Daoy (cell line): Measurements from ENCODE around the gene FLAD1. TPM values are rescaled to one million over a fixed set of nuclear protein-coding genes. Genes with fewer than 3 reads are reported as not detected.
A peak's percentile ranks its signal among the peaks of the same experiment; 100 is the strongest.

Experiments used
- DNase-seq: peaks from one replicate; pipeline ENCODE4 v3.0.0-alpha.2; 2015; ENCODE audit warnings: low read depth
- total RNA-seq: library from RNA; depleted of rRNA; stranded (reverse); fragments of >200 nt; shearing (Covaris generic); gene quantifications from 2 replicates; pipeline ENCODE4 v1.2.3, GENCODE V29; 2014

Gene FLAD1
- total RNA-seq, 1 experiment from 2014 or later = 48.1 TPM

DNA sequence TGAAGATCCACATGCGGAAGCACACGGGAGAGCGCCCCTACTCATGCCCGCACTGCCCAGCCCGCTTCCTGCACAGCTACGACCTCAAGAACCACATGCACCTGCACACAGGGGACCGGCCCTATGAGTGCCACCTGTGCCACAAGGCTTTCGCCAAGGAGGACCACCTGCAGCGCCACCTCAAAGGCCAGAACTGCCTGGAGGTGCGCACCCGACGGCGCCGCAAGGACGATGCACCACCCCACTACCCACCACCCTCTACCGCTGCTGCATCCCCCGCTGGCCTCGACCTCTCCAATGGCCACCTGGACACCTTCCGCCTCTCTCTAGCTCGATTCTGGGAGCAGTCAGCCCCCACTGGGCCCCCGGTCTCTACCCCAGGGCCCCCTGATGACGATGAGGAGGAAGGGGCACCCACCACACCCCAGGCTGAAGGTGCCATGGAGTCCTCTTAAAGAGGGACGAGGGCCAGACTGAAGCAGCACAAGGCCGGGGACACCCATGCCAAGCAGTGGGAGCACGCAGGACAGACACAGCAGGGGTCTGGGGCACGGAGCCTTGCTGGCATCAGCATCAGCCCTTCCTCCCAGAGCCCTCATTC, 33.2 kb downstream of the FLAD1 start:
- no peak for DNase-seq

DNA sequence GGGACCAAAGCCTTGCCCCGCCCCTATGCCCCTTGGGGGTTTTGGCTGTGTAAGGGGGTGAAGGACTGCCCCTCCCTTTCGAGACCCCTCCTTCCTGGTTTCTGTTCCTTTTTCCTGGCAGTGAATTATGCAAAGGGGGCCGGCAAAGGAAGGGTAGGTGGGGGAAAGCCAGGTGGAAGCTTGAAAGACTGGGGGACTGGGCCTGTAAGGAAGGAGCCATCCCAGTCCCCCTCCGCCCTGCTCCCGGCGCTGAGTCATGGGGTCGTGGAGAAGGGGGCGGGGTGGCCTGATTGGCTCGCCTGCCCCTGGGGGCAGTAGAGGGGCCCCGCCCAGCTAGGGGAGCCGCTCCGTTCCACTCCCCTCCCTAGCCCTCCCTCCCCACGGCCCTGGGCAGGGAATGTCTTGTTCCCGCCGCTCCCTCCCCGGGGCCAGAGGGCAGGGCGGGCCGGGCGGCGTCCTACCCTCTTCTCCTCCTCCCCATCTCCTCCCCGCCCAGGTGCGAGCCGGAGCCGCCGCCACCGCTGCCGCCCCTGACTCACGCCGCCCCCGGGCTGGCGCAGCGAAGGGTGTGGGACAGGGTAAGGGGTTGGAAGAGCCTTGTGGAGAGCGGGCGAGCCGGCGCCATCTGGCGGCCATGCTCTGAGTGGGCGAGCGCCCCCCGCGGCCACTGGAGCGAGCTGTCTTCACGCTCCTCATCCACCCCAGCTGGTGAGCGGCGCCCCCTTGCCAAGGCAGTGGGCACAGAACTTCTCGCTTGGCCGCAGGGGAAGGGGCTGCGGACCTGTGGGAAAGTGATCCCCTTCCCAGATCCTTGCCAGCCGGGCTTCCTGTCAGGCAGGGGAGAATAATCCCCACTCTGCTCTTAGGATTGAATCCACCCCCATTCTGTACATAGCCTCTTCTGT, 34.1 kb downstream of the FLAD1 start:
- peak; percentile 98 for DNase-seq

DNA sequence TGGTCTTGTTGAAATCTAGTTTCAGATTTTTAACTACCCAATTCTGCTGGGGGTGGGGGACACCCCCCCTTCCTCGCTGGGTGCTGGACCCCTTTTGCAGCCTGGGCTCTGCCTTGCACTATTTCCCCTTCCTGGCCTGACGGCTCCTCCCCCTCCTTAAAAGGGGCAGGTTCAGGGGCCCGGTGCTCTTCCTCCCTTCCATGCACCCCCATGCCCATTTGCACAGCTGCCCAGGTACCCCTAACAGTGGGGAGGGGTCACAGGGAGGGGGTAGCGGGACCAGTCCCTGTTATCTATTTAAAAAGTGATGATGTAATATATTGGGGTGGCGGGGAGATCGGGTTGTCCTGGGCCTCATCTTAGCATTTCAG, 34.8 kb downstream of the FLAD1 start:
- no peak for DNase-seq

DNA sequence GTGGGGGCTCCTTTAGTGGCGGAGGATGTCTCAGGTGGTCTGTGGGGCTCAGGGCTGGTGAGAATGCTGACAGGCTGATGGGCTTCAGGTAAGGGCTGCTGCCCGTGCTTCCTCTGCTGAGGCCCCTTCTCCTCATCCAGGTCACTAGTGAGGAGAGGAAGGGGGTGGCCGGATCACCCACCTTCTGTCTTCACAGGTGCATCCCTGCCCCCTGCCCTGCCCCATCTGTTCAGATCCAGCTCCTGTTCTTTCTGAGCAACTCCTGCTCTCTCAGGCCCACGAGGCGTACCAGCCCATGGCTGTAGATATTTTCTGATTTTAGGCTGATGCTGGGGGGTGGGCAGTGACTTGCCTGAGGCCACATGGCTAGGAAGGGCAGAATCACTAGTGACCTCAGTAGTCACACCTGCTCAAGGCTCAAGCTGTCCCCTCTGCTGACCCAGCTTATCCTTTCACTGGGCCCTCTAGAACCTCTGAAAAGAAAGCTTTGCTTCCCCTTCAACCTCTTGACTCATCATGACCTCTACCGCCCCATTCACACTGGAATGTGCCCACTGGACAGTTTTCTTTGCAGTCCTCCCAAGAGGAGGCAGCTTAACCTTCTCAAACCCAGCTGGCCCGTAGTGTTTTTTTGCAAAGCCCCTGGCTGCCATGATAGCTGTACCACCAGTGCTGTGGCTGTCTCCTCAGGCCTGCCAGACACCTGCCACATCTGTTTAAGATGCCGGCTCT, 35.6 kb downstream of the FLAD1 start:
- no peak for DNase-seq

DNA sequence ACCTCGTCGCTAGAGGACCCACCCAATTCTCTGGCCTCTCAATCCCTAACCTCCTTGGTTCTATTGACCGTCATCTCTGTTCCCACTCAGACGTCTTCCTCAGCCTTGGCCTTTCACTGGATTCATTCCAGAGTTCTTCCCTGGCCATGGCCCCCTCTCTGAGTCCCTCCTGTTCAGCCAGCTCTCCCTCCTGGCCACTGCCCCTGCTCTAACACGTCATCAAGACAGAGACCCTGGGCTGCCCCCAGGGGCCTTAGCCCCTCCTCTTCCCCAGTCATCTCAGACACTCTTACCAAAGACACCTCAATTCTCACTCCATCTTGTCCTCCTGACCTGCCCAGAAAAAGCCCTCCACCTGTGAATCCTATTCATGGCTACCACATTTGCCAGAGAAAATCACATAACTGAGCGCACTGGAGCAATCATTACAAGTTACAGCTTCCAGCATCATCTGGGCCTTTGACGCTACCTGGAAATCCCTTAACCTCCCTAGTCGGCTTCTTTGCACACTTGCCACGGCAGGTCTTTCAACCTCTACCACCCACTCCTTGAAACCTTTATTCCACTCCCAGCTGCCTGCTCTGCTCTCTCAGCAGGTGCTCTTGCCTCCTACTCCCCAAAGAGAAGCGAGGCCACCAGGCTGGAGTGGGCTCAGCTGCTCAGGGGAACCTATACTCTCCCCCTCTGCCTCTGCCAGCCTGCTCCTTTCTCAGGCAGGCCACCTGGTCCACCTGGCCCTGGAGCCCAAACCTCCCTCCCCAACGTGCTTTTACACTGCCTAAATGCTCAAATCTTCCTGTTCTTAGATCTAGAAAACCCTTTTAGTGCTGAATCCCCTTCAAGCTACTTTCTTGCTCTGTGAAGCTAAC, 36.5 kb downstream of the FLAD1 start:
- DNase-seq = no peak

GRCh38 chr1:155022136-155022926, 39.2 kb downstream of the FLAD1 start:
- no peak for DNase-seq

DNA sequence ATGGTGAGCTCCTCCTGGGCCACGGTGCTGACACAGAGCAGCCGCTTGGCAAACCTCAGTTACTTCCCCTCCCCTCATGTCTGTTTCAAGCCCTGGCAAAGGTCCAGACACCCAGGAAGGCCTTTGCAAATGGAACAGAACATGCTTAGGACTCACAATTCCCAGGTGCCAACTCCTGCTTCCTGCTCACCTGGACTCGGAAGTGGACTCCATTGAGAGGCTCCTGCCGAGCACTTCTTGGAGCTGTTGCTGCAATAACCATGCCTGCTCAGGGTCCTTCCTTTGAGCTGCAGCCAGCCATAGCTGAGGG, 39.7 kb downstream of the FLAD1 start:
- DNase-seq = no peak

GRCh38 chr1:155023627-155024026, 40.5 kb downstream of the FLAD1 start:
- DNase-seq = no peak

- DNase-seq = no peak
These were observed 41.2 kb downstream of the FLAD1 start for GRCh38 chr1:155024315-155024714.

- no peak for DNase-seq
These were observed 43.0 kb downstream of the FLAD1 start for GRCh38 chr1:155026154-155026553.

DNA sequence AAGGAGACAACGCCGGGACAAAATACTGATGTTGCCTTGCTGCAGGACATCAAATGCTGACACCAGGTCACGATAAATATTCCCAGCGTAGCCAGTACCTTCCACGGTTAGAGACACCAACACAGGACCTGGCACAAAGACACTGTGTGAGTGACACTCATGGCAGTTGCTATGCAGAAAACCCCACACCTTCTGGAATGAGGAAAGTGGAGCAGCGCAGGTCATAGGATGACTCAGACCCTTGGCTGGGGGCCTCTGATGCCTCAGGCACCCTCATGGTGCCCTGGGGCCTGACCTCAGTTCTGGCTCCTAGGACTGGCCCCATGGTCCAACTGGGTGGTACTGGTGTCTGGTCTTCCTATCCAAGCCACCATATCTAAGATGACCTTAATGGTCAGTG, 43.4 kb downstream of the FLAD1 start:
- peak; percentile 72 for DNase-seq

- no peak for DNase-seq
These were observed 46.5 kb downstream of the FLAD1 start for GRCh38 chr1:155029513-155030242.

- DNase-seq = no peak
These were observed 47.2 kb downstream of the FLAD1 start for GRCh38 chr1:155030243-155030795.

DNA sequence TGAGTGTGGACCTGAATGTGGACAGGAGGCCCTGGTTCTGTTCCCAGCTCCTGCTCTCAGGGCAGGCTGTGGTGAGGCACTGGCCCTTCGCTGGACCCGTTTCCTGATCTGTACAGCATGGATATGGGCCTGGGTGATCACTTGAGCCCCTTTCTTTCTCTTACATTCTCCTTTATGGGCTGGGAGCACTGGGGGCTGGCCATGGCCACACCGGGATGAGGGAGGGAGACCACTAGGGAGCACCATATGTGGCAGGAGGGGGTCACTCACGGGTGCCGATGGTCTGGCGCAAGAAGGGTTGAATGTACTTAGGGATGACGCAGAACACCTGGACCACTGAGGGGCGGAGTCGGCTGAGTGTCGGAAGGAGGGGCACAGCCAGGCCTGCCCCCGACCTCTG, 47.8 kb downstream of the FLAD1 start:
- DNase-seq = no peak

GRCh38 chr1:155032886-155033285, 49.7 kb downstream of the FLAD1 start:
- DNase-seq = no peak

DNA sequence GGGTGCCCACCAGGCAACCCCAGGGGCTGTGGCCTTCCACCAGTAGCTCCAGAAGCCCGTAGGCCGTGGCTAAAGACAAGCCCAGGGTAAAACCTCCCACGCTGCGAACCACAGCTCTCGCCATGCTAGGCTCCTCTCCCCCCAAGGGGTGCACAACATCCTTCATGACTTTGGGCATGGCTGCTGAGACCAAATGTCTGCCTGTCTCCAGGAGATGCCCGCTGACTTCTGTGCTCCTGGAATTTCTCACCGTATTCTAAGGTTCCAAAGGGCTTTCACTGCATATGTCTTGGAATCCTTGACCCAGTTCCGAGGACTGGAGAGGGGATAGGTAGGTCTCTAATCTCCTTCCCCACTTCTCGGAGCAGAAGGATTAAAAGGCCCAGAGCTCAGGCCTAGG, 50.4 kb downstream of the FLAD1 start, which contains the start of the genes DCST1 and DCST2:
TSS of gene DCST1 (plus strand) at position 301 of the 400 bp plus-strand sequence. CDS start 213 bp downstream, outside the sequence.
TSS of gene DCST2 (minus strand) at position 258 of the 400 bp plus-strand sequence. CDS start at position 178, 80 bp downstream.
- DNase-seq = no peak

- DNase-seq = no peak
These were observed 51.4 kb downstream of the FLAD1 start for GRCh38 chr1:155034318-155035208.

DNA sequence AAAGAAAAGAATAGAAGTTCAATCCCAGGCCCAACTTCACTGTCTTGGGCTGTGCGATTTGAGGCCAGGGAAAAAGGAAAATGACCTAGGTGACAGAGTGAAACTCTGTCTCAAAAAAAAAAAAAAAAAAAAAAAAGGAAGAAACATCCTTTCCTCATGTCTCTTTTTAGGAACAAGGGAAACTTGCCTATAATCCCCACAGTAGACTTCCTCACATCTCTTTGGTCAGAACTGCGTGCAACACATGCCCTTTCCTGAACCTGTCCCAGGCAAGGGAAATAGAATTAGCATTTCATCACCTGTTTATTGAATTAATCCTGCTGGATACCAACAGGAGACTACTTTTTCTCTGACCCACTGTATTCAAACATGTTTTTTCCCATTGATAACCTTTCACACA, 52.8 kb downstream of the FLAD1 start:
- no peak for DNase-seq

DNA sequence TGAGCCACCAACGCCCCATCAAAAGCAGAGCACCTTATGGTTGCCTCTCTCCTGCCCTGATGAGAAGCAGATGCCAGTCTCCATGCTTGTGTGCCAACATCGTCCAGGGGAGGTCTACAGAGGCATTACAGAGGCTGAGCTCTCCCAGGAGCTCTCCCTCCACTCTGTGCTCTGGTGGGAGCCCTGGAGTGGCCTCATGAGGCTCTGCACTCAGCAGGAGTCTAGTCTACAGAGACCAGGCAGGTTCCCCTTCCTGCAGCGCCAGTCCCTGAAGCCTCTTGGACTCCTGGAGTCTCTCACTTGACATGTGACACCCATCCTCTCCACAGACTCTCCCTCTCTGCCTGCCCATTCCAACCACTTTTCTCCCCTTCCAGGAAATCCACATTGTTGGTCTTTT, 53.9 kb downstream of the FLAD1 start:
- no peak for DNase-seq
